CD4-positive, alpha-beta T cell treated with Interleukin-12 subunit alpha and Interleukin-12 subunit beta, for 1 hour (primary cell): Measurements from ENCODE around the gene HDLBP.
"Not testable (repeated sequence)": the region's sequence is repeated elsewhere in the genome, so short reads cannot be mapped to it uniquely, and the experiment has no call there.

Source experiments
- DNase-seq: peaks from one replicate; pipeline ENCODE4 v3.0.0-alpha.2; 2020

HDLBP gene

DNA sequence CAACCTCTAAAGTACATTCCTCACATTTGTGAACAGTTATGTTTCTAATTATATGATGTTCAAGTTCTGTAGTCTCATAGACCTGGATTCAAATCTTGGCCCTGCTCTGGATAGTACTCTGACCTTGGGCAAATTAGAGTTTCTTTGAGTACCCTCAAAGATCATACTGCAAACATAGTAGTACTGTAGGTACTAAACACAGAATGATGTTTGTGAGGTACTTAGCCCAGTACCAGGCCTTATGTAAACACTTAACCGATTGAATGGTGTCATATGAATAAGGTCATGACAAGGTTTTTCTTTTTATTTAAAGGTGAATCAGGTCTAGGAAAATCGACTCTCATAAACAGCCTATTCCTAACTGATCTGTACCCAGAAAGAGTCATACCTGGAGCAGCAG, 19.3 kb upstream of the HDLBP start:
- DNase-seq, result no peak

DNA sequence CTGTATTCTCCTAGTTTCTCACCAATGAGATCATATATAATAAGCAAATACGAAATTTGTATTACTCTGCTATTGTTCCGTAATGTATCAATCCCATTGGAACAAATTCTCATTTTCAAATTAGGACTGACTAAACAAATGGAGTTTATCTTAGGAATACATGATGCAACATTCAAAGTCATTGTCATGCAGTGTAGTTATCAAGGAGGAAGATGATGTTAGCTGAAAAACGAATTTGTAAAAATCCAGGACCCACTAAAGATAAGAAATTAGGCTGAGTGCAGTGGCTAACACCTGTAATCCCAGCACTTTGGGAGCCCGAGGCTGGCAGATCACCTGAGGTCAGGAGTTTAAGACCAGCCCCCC, 15.1 kb upstream of the HDLBP start:
- no peak for DNase-seq

DNA sequence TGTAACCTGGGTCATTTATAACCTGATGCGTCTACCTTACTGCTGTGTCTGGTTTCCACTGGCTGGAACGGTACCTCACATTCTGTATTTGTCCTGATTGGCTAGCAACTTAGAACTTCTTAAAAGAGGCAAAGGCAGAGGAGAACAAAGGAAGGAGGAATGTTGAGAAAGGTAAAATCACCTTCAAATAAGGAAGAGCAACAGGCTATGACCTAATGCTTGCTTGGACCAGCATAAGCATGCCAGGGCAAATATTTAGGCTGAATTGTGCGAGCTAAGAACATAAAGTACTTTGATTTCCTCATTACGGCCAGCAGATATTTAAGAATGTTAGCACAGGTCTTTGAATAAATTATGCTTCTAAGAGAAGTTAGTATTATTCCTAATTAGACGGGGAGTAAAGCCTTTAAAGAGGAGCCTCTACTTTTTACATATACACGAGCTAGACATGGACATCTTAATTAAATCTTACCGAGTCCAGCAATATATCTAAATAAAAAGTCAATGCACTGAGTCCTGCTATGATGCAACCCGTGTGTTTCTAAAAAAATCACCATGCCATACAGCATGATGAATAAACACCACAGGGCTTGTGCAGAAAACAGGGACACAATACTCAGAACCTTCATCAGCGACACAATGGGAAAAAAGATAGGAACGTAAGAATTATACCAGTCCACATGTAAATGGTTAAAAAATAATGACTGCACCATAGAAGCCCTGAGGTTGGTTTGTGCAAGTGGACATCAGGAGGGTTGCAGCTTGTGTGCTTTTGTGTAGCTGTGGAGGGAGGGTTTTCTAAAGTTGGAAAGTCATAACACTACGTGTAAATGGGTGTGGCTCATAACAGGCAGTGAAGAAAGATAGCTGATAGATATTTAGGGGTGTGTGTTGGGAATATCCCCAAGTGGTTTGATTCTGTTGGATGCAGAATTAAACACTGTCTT, 14.5 kb upstream of the HDLBP start:
- DNase-seq, result no peak

DNA sequence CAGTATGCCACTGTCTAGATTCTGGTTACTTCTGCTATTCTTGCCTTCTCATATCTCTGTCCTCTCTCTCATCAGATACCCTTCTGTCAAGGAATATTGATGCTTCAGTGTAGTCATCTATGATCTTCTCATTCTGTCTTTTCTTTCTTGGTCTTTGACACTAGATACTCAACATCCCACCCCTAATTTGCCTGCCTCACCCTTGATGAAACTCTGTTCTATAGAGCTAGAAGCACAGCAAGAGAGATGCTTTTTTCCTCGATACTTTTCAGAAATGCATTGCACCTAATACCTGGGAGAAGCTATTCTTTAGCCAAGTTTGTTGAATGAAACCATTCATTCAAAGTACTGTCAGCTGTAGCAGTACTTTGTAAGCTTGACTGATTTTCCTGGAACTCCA, 9.8 kb upstream of the HDLBP start:
- DNase-seq, result no peak

DNA sequence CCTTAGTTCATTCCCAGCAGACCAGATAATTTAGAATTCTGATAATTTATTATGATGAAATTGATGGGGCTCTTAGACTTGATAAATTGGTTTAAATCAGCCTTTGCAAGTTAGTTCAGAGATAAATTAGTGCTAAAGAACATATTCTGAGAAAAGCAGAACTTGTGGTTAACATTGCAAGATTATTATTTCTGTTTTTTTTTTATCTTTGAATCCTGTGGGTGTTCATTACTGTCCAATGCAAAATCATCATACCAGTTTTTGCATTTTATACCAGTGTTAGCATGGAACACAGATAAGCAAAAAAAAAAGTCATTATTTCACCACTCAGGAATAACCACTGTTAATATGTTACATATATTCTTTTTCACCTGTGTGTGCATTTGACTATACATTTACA, 9.3 kb upstream of the HDLBP start:
- no peak for DNase-seq

DNA sequence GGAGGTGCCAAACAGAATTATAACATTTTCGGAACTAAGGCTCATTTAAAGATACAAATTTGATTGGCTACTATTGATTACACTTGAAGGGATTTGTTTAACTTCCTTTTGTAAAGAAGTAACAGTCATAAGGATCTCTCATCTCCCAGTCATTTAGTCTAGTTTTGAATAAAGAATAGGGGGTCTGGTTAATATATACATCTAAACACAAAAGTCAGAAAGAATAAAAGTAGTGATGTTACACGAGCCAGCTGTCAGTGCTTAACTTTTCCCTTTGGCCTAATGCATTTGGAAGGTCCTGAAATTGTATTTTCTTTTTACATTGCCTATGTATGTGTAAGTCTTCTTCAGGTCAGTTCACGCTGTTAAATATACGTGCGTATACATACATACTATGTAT, 8.3 kb upstream of the HDLBP start:
- DNase-seq, result no peak

DNA sequence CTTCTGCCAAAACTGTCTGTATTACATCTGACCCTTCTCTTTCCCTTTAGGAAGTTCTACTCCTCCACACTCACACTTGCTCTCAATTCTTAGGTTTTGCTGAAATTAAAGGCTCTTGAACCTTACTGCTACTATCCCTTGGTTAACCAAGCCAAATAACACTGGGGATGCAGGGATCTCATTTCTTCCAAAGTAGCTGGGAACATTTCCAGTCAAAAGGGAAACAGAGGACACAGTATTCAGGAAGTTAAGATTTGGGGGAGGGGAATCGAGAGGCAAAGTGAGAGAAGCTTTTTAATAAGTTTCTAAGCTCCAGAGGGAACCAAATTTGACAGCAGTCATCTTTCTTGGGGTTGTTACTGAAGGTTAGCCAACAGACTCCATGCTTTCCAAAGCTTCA, 6.4 kb upstream of the HDLBP start:
- no peak for DNase-seq

DNA sequence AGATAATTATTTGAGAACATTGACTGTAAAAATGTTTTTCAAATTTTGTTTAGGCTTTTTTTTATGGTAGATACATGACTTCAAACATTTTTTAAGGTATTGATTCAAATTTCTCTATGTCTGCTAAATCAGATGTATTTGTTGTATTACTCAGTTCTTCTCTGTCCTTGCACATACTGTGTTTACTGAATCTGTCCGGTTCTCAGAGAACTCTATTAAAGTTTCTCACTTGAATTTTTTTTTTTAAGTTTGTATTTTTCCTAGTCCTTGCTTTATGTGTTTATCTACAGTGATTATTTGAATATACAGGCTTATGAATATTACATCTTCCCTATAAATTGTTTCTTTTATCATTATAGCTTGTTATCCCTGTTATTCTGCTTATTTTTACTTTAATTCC, 5.6 kb upstream of the HDLBP start:
- no peak for DNase-seq

DNA sequence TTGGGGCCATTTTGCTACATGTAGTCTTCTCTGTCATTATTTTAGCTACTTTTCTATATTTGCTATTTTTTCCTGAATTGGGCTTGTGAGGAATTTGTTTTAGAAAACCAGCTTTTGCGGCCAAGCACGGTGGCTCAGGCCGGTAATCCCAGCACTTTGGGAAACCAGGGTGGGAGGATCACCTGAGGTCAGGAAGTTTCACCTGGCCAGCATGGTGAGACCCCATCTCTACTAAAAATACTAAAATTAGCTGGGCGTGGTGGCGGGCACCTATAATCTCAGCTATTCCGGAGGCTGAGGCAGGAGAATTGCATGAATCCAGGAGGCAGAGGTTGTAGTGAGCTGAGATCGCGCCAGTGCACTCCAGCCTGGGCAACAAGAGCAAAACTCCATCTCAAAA, 4.9 kb upstream of the HDLBP start:
- DNase-seq, result no peak

DNA sequence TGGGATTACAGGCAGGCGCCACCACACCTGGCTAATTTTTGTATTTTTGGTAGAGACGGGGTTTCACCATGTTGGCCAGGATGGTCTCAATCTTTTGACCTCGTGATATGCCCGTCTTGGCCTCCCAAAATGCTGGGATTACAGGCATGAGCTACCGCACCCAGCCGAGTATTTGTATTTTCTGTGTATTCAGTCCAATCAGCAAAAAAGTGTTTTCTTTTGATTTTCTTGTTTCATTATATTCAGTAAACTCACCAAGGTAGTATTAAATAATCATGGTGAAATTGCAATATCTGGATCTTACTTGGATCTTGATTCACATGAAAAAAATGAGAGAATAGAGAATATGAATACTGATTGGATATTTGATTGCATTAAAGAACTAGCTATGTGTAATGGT, 3.4 kb upstream of the HDLBP start:
- DNase-seq, result not testable (repeated sequence)

DNA sequence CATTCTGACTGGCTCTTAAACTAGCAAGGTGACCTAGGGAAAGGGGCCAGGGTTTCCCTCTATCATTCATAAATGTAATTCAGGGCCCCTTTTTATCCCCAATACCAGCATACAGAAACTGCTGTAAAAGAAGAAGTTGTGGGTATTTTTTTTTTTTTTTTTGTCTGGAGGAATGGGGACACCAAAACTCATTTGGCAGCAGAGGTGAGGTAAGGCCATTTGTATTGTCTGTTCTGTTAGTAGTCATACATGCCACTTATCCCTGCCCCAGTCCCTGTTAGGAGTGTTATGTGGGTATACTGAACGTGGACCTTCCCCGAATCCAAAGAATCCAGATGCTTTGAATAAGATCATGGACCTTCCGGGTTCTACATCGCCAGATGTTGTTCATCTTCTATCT, 1.9 kb upstream of the HDLBP start:
- no peak for DNase-seq

DNA sequence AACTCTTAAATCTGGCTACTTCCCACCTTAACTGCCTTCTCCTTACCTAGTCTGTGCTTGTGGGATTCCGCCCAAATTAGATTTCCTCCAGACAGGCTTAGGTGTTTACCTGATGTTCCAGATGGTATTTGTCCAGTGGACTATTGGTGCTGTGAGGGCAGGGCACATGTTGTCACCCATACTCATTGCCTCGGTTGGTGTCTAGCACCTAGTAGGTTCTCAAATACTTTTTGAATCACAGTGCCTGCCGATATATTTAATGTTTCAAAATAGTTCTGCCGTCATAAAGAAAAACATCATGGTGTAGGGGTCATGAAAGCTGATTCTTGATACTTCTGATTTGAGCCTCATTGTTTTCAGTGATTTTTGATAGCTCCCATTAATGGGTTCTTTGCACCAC, 1.4 kb upstream of the HDLBP start:
- peak; percentile 15 for DNase-seq

DNA sequence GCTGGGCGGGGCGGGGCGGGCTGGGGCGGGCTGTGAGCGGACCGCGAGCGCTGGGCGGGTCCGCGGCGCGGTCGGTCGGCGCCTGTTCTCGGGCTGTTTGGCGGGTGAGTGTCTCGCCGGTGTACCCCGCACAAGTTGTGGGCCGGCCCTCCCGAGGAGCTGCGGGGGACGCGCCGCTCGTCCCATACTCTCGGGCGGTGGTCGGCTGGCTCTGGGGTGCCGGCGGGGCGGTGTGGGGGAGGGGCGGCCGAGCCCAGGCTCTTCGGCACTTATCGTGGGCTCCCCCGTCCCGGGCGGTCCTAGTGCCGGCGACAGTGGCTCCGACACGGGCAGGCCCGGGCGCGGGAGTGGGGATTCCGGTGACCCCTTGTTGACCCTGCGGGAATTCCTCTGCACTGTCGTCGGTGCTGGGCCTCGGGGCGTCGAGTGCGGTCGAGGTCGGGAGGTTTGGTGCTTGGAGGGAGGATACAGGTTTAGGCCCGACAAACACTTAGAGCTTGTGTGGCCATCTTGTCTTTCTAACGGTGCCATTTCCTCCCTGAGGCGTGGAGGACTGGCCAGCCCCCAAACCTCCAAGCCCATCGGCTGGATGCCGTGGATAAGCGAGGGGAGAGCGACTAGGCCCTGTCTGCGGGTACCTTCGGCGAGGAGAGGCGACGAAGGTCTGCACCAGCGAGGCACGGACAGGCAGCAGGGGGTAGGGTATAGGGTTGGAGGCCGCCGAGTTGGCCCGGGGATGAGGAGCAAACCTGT, 583 bp upstream of the HDLBP start, which contains the start of gene SEPTIN2:
TSS of gene SEPTIN2 (plus strand) at position 47 of the 753 bp plus-strand sequence. CDS start 8,308 bp downstream, outside the sequence.
- DNase-seq, result peak; percentile 84

DNA sequence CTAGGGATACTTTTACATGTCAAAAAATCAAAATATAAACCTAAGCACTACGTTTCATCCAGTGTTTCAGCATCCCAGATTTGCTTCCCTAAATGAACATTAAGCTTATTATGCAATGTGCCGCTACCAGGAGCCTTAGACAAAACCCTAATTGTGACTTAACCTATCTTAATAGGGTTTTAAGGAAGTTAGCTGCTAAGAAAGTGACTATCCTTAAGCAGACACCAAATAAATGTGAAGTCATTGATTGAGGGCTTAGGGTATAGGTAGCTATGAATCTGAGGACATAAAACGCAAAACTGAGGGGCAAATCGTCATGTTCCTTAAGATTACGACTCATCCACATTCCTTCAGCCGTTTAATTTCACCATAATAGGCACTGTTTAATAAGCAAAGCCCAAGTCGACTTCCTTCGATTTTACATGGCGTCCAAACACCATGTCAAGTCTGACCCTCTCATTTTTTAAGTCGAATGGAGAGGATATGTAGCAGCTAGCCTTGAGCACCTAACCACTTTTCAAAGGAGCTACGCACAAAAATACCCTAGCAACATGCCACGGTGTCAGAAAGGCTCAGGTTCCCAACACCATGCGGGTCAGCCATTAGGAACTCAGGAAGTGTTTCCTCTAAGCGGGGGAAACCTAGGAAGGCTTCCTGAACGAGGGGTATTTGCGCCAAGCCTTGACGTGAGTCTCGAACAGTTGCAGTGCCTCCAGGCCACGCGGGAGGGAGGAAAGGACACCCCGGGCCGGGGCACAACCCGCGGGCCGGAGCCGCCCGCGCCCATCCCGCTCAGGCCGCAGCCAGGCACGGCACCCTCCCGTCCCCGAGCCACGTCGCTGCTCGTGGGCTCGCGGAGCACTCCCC, 1.0 kb downstream of the HDLBP start:
- DNase-seq, result no peak

DNA sequence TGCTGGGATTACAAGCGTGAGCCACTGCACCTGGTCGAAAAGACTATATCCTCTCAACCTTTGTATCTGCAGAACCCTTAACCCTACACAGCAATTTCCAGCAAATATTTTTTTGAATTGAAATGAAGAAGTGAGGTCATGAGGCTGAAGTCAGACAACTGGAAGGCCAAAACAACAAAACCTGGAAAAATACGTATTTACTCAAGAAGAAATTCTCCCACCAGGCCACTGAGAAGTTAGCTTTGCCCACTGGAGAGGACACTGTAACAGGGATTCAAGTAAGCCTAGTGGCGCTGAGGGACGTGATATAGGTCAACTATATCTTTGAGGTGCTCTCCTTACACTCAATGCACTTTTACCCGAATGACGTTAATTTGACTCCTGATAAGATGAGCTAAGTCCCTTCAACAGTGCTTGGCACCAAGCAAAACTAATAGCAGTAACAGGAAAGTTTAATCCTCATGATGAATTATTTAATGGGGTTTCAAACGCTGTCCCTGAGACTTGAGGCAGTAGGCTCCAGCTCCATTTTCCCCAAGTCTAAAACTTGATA, 1.9 kb downstream of the HDLBP start:
- no peak for DNase-seq

DNA sequence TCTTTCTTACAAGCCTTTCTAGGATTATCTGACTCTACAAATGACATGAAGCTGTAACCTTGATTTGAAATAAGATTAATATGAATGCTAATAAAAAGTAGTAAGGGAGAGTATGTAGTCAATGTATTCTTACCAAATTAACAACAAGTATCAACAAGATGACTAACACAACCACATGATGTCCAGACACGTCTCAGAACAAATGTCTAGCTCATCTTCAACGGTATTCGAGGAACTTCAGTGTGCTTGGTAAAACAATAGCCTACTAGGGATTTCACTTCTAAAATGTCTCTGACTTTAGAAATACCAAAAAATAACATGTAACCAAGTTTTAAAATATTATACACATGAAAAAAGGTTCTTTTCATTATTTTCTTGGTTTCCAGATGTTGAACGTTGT, 3.4 kb downstream of the HDLBP start:
- DNase-seq, result no peak

DNA sequence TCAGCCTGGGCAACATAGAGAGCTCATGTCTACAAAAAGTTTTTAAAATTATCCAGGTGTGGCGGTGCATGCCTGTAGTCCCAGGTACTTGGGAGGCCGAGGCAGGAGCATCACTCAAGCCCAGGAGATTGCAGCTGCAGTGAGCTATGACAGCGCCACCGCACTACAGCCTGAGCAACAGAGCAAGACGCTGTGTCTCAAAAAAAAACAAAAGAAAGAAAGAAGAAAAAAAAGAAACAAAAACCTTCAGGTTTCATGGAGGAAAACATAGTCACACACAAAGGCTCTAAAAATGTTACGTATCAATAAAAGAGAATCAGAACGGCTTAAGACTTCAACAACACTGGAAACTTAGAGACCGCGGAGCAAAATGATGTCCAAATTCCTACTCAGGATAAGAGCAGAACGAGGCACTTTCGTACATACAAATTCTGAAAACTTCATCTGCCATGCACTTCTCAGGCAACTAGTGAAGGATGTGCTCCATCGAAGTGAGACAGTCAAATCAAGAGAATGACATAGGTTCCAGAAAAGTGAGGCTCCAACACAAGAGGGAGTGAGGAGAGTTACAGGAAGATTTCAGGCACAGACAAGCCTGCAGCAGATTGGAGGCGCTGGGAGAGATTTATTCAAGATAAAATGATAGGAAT, 4.4 kb downstream of the HDLBP start:
- no peak for DNase-seq

DNA sequence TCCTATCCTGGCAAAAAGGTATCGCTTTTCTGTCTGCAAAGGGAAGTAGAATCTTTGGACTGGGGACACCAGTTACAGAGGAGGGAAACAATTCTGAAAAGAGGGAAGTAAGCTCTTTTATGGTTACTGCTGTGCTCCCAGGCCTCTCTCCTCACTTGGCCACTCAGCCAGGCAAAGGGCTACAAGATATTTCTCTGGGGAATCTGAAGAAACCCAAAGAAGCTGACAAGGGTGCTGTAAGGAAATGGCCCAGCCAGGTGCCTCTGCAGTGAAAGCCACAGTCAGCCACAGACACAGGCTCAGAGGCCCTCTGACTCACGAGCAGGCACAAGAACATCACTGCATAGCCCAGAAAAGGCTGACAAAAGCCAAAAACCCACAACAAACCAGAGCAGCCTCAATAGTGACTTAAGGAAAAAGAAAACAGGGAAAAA, 5.8 kb downstream of the HDLBP start:
- peak; percentile 70 for DNase-seq

DNA sequence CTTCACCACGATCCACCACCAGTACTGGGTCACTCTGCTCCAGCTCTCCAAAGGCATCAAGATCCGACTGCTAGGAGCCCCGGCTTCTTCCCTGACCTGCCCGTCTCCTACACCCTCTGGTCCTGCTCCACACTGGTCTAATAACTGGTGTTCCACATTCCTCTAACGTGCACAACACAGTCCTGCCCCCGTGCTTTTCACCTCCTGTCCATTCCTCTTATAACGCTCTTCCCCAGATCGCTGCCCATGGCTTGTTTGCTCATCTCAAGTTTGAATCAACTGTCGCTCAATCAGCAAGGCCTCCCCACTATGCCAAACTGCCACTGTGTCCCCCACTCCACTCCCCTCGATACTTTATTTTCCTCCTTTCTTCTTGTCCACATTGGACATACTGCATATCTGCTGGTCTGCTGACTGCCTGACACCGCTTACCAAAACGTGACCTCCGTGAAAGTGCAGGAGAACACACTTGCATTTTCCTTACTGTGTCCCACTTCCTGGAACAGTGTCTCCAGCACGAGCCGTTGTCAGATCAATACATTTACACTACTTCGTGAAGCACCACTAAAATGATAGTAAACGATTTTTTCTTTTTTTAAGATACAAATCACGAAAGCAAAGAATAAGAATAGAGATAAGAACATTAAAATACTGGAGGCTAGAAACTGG, 6.5 kb downstream of the HDLBP start:
- DNase-seq, result no peak

DNA sequence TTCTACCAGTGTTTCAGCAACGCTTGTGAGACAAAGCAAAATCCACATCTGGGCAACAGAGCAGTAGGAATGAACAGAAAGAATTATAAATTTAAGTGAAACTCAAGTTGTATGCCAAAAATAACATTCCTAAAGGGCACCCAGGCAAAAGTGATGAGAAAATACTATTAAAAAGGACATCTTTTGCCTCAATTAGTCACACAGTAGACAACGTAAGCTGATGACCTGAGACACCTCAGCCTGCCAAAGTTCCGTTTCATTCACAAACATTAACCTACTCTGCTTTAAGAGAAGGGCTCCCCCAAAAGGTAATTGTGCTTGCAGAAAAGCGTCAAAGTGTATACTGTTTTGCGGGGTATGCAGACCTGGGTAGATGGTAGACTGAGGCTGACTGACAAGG, 7.2 kb downstream of the HDLBP start:
- no peak for DNase-seq

DNA sequence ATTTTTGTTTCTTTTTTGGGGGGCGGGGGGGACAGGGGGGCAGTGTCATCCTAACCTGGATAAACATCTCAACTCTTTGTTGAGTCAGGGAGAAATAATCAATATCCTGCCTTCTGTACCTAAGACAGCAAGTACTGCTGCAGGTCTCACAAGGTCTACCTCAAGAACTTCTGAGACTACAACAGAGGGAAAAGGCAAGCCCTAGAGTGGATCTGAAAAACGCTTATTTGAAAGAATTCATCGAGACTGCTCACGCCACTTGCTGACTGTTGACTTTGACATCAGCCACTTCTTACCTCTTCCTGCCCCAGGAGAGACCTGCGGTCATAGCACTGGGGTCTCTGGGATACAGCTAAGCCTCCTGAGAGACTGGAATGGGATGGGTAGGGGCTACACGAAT, 8.4 kb downstream of the HDLBP start:
- no peak for DNase-seq
